DOHH2 (cell line): ENCODE measurements around the gene BAIAP2L1.

Experiments used
- H3F3A ChIP-seq: fragments of 200-600 bp; sonication (generic), shearing (Covaris generic); 2 replicates; pipeline ENCODE4 v1.6.0; 2016; ENCODE audit warnings: antibody characterized with exemption, mild to moderate bottlenecking; ENCODE audit not compliant: control insufficient read depth, insufficient read depth
- H3K27ac ChIP-seq: fragments of 200-600 bp; sonication (generic); 2 replicates; pipeline ENCODE4 v1.5.1; 2014; ENCODE audit warnings: low read depth, mild to moderate bottlenecking, low read length, moderate library complexity
- H3K27me3 ChIP-seq: fragments of 200-600 bp; sonication (generic); 2 replicates; pipeline ENCODE4 v1.6.1; 2014; ENCODE audit warnings: mild to moderate bottlenecking, low read length, mixed read lengths; ENCODE audit not compliant: control insufficient read depth
- H3K36me3 ChIP-seq: fragments of 200-600 bp; sonication (generic); 2 replicates; pipeline ENCODE4 v1.6.1; 2014; ENCODE audit warnings: mild to moderate bottlenecking, low read length, moderate library complexity, mixed read lengths; ENCODE audit not compliant: control insufficient read depth
- H3K4me1 ChIP-seq: fragments of 200-600 bp; sonication (generic); 2 replicates; pipeline ENCODE4 v1.6.1; 2014; ENCODE audit warnings: mild to moderate bottlenecking, low read length, mixed read lengths; ENCODE audit not compliant: control insufficient read depth
- H3K4me2 ChIP-seq: fragments of 200-600 bp; sonication (generic); 2 replicates; pipeline ENCODE4 v1.6.0; 2014; ENCODE audit warnings: mild to moderate bottlenecking, low read length, moderate library complexity
- H3K4me3 ChIP-seq: fragments of 200-600 bp; sonication (generic); 2 replicates; pipeline ENCODE4 v1.5.1; 2014; ENCODE audit warnings: mild to moderate bottlenecking, low read length, mixed read lengths
- H3K79me2 ChIP-seq: fragments of 200-600 bp; sonication (generic); 2 replicates; pipeline ENCODE4 v1.6.1; 2014; ENCODE audit warnings: mild to moderate bottlenecking, low read length, mixed read lengths; ENCODE audit not compliant: control insufficient read depth
- H3K9me2 ChIP-seq: fragments of 200-600 bp; sonication (generic); replicated peaks from 2 replicates; pipeline ENCODE4 v1.6.1; 2014; ENCODE audit warnings: mild to moderate bottlenecking, low read length, mixed read lengths; ENCODE audit not compliant: control insufficient read depth
- H3K9me3 ChIP-seq: fragments of 200-600 bp; sonication (generic); 2 replicates; pipeline ENCODE4 v1.6.1; 2014; ENCODE audit warnings: antibody characterized with exemption, low read length, mixed read lengths; ENCODE audit not compliant: control insufficient read depth, insufficient read depth
- H4K20me1 ChIP-seq: fragments of 200-600 bp; sonication (generic); 2 replicates; pipeline ENCODE4 v1.6.0; 2014; ENCODE audit warnings: low read depth, mild to moderate bottlenecking, antibody characterized with exemption, low read length, moderate library complexity; ENCODE audit not compliant: control insufficient read depth, insufficient read depth
- CTCF ChIP-seq: fragments of 200-600 bp; sonication (generic); IDR thresholded peaks from one replicate; pipeline ENCODE4 v1.5.1; 2014; ENCODE audit warnings: antibody characterized with exemption, mild to moderate bottlenecking, low read depth, low read length; ENCODE audit not compliant: poor library complexity, severe bottlenecking
- EZH2phosphoT487 ChIP-seq: fragments of 200-600 bp; sonication (generic); IDR thresholded peaks from 2 replicates; pipeline ENCODE4 v1.6.1; 2017; ENCODE audit warnings: borderline replicate concordance, mild to moderate bottlenecking, antibody characterized with exemption, low read length, moderate library complexity, mixed read lengths

Gene BAIAP2L1

GRCh38 chr7:98323597-98324322 lies 77.1 kb downstream of the BAIAP2L1 start:
- Histone ChIP-seq H3K4me2 (no peak overlapping the region), H4K20me1 (no peaks in the 10 kb centered on the region; the same call in 1 of the 2 replicates), H3K4me1 (no peaks in the 10 kb centered on the region), H3K9me2 (no peaks in the 10 kb centered on the region), H3K27me3 (no peaks in the 10 kb centered on the region), H3K79me2 (no peaks in the 10 kb centered on the region), H3K36me3 (no peaks in the 10 kb centered on the region), H3K27ac (no peak overlapping the region), H3K4me3 (no peak overlapping the region), H3K9me3 (no peaks in the 10 kb centered on the region), H3F3A (no peaks in the 10 kb centered on the region)
- TF ChIP-seq CTCF (no peak), EZH2phosphoT487 (no peak)

- Histone ChIP-seq H4K20me1 (no peaks in the 10 kb centered on the region; the same call in 1 of the 2 replicates), H3K36me3 (no peaks in the 10 kb centered on the region), H3K9me3 (no peaks in the 10 kb centered on the region), H3K27ac (no peak overlapping the region), H3K4me2 (no peak overlapping the region), H3K9me2 (no peaks in the 10 kb centered on the region), H3K79me2 (no peaks in the 10 kb centered on the region), H3K4me3 (no peak overlapping the region), H3K27me3 (no peaks in the 10 kb centered on the region), H3K4me1 (no peaks in the 10 kb centered on the region), H3F3A (no peaks in the 10 kb centered on the region)
- TF ChIP-seq CTCF (no peak), EZH2phosphoT487 (no peak)
Measured at GRCh38 chr7:98322331-98323270, 78.3 kb downstream of the BAIAP2L1 start.

GRCh38 chr7:98321301-98321700 lies 79.6 kb downstream of the BAIAP2L1 start:
- Histone ChIP-seq H3K4me3 (no peak overlapping the region), H3K9me2 (no peaks in the 10 kb centered on the region), H3K4me2 (no peak overlapping the region), H3F3A (no peaks in the 10 kb centered on the region), H3K9me3 (no peaks in the 10 kb centered on the region), H3K79me2 (no peaks in the 10 kb centered on the region), H3K36me3 (no peaks in the 10 kb centered on the region), H3K27ac (no peak overlapping the region), H3K4me1 (peaks cover 12% of the 10 kb centered on the region), H4K20me1 (no peaks in the 10 kb centered on the region; the same call in 1 of the 2 replicates), H3K27me3 (no peaks in the 10 kb centered on the region)
- TF ChIP-seq EZH2phosphoT487 (no peak), CTCF (no peak)
